CD4-positive, alpha-beta memory T cell (primary cell): Measurements from ENCODE around the gene CLDN24. TPM values are rescaled to one million over a fixed set of nuclear protein-coding genes. Genes with fewer than 3 reads are reported as not detected.

Experiments
- polyA plus RNA-seq, 2 donors: library from polyadenylated mRNA; unstranded; fragments of 300-500 nt; fragmentation: Illumina TruSeq; gene quantifications; one replicate each; pipeline ENCODE4 v1.2.3, GENCODE V29; 2021
- total RNA-seq, 2 experiments: library from RNA; stranded (reverse); gene quantifications; one replicate each; pipeline ENCODE4 v1.2.3, GENCODE V29; 2021

CLDN24 gene
- total and polyA plus RNA-seq, 4 experiments from 2014 or later = not detected

Other genes starting within 250 kb of the CLDN24 start
- 1 to 10 TPM; 7.3 to 7.6 TPM for gene WWC2, start 223.2 kb downstream of the CLDN24 start, total RNA-seq
- gene WWC2, start 223.2 kb downstream of the CLDN24 start, polyA plus RNA-seq = 1 to 10 TPM; 2.3 to 3.1 TPM
- not detected for gene CLDN22, start 2.1 kb downstream of the CLDN24 start, total RNA-seq
- gene CLDN22, start 2.1 kb downstream of the CLDN24 start, polyA plus RNA-seq = not detected
- 10 to 100 TPM; 48.3 to 51.1 TPM for gene CDKN2AIP, start 122.2 kb upstream of the CLDN24 start, total RNA-seq
- 10 to 100 TPM; 18.9 to 40.7 TPM for gene CDKN2AIP, start 122.2 kb upstream of the CLDN24 start, polyA plus RNA-seq
- gene ING2, start 182.6 kb upstream of the CLDN24 start, total RNA-seq = 1 to 10 TPM; 8.9 to 9.2 TPM
- 10 to 100 TPM; 14.5 to 18.6 TPM for gene ING2, start 182.6 kb upstream of the CLDN24 start, polyA plus RNA-seq